HG03280 (cell line): ENCODE results near the gene SNRPB2.

Experiments
- ATAC-seq: cut with Tn5 transposase; IDR thresholded peaks from one replicate; pipeline ENCODE4 v1.9.1; 2021; ENCODE audit warnings: mild to moderate bottlenecking, moderate library complexity; ENCODE audit not compliant: unreplicated experiment

SNRPB2 gene

DNA sequence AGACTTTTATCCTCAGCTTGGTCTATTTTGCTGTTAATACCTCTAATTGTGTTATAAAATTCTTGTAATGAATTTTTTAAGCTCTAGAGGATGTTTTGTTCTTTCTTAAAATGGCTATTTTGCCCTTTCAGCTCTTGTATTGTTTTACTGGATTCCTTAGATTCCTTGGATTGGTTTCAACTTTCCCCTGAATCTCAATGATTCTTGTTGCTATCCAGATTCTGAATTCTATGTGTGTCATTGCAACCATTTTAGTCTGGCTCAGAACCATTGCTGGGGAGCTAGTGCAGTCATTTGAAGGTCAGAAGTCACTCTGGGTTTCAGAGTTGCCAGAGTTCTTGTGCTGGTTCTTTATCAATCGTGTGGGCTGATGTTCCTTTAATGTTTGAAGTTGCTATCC is 55.4 kb downstream of the SNRPB2 start:
- no peak for ATAC-seq
